Left lung (tissue), 14 donors: ENCODE results near the gene GLYR1. TPM values are rescaled to one million over a fixed set of nuclear protein-coding genes. Genes with fewer than 3 reads are reported as not detected.
"Not testable (repeated sequence)": the region's sequence is repeated elsewhere in the genome, so short reads cannot be mapped to it uniquely, and the experiment has no call there.

Experiments
- ATAC-seq: fragments of 200-7000 bp; cut with Tn5 transposase; one replicate; pipeline ENCODE4 v1.9.1; 2020; ENCODE audit warnings: moderate library complexity
- DNase-seq, 4 donors: peaks; one replicate each; pipeline ENCODE4 v3.0.0-alpha.2; 2013 to 2020
- H3K27ac ChIP-seq, 2 donors: fragments of 200-600 bp; sonication (generic) in 1 of 2; one replicate each; pipeline versions ENCODE4 v1.5.0 to v1.8.0; 2020 to 2021
- H3K27me3 ChIP-seq, 2 donors: fragments of 200-600 bp; sonication (generic) in 1 of 2; one replicate each; pipeline versions ENCODE4 v1.5.0 to v1.8.0; 2020 to 2021
- H3K36me3 ChIP-seq, 2 donors: fragments of 200-600 bp; sonication (generic) in 1 of 2; one replicate each; pipeline versions ENCODE4 v1.5.0 to v1.8.0; 2020 to 2021
- H3K4me1 ChIP-seq, 2 donors: fragments of 200-600 bp; one replicate each; pipeline ENCODE4 v1.8.0; 2021
- H3K4me3 ChIP-seq, 2 donors: fragments of 200-600 bp; sonication (generic) in 1 of 2; one replicate each; pipeline versions ENCODE4 v1.5.0 to v1.8.0; 2020 to 2021; ENCODE audit warnings: mild to moderate bottlenecking in 1 of 2
- H3K9me3 ChIP-seq, 2 donors: fragments of 200-600 bp; sonication (generic) in 1 of 2; one replicate each; pipeline versions ENCODE4 v1.5.0 to v1.8.0; 2020 to 2021
- intact Hi-C, 2 donors: fragments of 100-400 bp; cut with DNase I; formaldehyde crosslinking; loops; one replicate each; pipeline versions ENCODE4 v1.11.2 to v1.14.2; 2022
- long read RNA-seq, 12 donors: library from polyadenylated mRNA in 2 of 12; unstranded in 2 of 12; transcript quantifications; one replicate each; pipeline ENCODE4 v2.0.0 and lab custom pipeline, GENCODE V29; 2019 to 2026
- polyA plus RNA-seq, 6 donors: library from polyadenylated mRNA; unstranded; fragments of 120-200 nt; gene quantifications; one replicate each; pipeline ENCODE4 v1.2.1, GENCODE V29; 2013; ENCODE audit not compliant: insufficient read length in 6 of 6
- total RNA-seq, 2 donors: library from RNA; stranded (reverse); fragmentation: NEBNext Ultra II Directional; extraction: Animal tissue kit (Norgen Biotek cat#: 25700); gene quantifications; one replicate each; pipeline ENCODE4 v1.2.1, GENCODE V29; 2021
- TF ChIP-seq, protein P1 (sequence below), 2 donors: fragments of 200-600 bp; sonication (generic) in 1 of 2; IDR thresholded peaks; one replicate each; pipeline versions ENCODE4 v1.5.0 to v1.8.0; 2021; ENCODE audit warnings: antibody characterized with exemption in 2 of 2
- donor health status: DM: no; HTN: yes; CAD: no.
- donor health status: DM: no; HTN: no; CAD: no.

Gene GLYR1
- 10 to 100 TPM; 88.9 to 95.5 TPM for total RNA-seq
- polyA plus RNA-seq = 100 to 1,000 TPM in 5 of 6 donors, 10 to 100 TPM in 1; 65.2 to 128 (median 116) TPM
- long read RNA-seq, donor 1, transcript GLYR1-201 (16 exons, 3,772 nt) = major isoform, 5 of 10 reads
- long read RNA-seq, donor 1, partial matches to known transcripts = 0 of 10 reads
- long read RNA-seq, donor 1, other reads (novel, unspliced or antisense) = 0 of 10 reads
- long read RNA-seq, donor 2, transcript GLYR1-201 (16 exons, 3,772 nt) = major isoform, 6 of 108 reads
- long read RNA-seq, donor 2, partial matches to known transcripts = 101 of 108 reads
- long read RNA-seq, donor 2, other reads (novel, unspliced or antisense) = 0 of 108 reads
- long read RNA-seq, donor 3, transcript GLYR1-201 (16 exons, 3,772 nt) = major isoform, 8 of 11 reads
- long read RNA-seq, donor 3, partial matches to known transcripts = 0 of 11 reads
- long read RNA-seq, donor 3, other reads (novel, unspliced or antisense) = 0 of 11 reads
- long read RNA-seq, donor 4, partial matches to known transcripts = 10 of 12 reads
- long read RNA-seq, donor 4, other reads (novel, unspliced or antisense) = 2 of 12 reads
- long read RNA-seq, donor 5, transcript GLYR1-201 (16 exons, 3,772 nt) = major isoform, 7 of 34 reads
- long read RNA-seq, donor 5, partial matches to known transcripts = 15 of 34 reads
- long read RNA-seq, donor 5, other reads (novel, unspliced or antisense) = 9 of 34 reads
- long read RNA-seq, donor 6, transcript GLYR1-201 (16 exons, 3,772 nt) = major isoform, 7 of 13 reads
- long read RNA-seq, donor 6, partial matches to known transcripts = 0 of 13 reads
- long read RNA-seq, donor 6, other reads (novel, unspliced or antisense) = 0 of 13 reads
- long read RNA-seq, donor 7, transcript GLYR1-201 (16 exons, 3,772 nt) = major isoform, 7 of 13 reads
- long read RNA-seq, donor 7, partial matches to known transcripts = 0 of 13 reads
- long read RNA-seq, donor 7, other reads (novel, unspliced or antisense) = 0 of 13 reads
- long read RNA-seq, donor 8, transcript GLYR1-206 (4 exons, 630 nt) = minor isoform, 8 of 27 reads
- long read RNA-seq, donor 8, transcript GLYR1-201 (16 exons, 3,772 nt) = major isoform, 9 of 27 reads
- long read RNA-seq, donor 8, partial matches to known transcripts = 6 of 27 reads
- long read RNA-seq, donor 8, other reads (novel, unspliced or antisense) = 0 of 27 reads
- long read RNA-seq, donor 9 = 0 reads
- long read RNA-seq, donor 10, partial matches to known transcripts = 4 of 8 reads
- long read RNA-seq, donor 10, other reads (novel, unspliced or antisense) = 4 of 8 reads
- long read RNA-seq, donor 11 = 0 reads
- long read RNA-seq, donor 12, transcript GLYR1-201 (16 exons, 3,772 nt) = major isoform, 7 of 11 reads
- long read RNA-seq, donor 12, partial matches to known transcripts = 0 of 11 reads
- long read RNA-seq, donor 12, other reads (novel, unspliced or antisense) = 0 of 11 reads

DNA sequence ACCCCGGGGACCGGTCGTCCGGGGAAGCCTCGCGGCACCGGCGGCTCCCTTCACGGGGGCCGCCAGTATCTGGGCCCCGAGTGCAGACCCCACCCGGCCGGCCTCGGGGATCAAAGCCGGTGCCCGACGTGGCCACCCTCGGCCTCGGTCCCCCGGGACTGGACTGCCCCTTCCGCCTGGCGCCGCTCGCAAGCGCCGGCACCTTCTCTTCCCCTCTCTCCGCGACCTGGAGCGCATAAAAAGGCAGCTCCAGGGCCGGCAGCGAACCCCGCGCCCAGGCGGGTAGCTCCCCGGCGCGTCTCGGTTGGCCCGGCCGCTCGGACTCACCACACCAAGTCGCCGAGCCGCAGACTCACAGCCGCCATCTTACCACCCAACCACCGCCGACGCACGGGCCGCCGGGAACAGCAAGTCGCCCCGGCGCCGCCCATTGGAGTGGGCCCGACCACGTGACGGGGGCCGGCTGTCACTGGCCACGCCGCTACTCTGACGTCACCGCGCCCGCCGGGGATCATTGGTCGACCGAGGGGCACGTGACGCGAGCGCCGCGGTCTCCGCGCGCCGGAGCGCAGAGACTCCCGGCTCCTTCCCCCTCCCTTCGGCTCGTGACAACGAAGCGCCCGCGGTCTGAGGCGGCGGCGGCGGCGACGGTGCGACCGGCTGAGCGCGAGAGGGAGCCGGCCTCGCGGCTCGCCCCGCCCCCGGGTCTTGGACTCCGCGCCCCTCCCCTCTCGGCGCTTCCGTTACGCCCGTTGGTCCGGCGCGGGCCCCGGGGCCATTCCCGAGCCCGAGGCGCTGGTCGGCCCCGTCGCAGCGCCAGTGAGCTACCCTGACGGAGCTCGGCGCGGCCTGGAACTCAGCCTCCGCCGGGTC lies at the start of gene GLYR1, which contains the start of gene UBN1:
Gene GLYR1, minus strand, starts transcription at position 388 of the 873 bp plus-strand sequence. Its CDS starts 23 bp downstream, at position 365.
Gene UBN1, plus strand, starts transcription at position 581 of the 873 bp plus-strand sequence. CDS start 5,437 bp downstream, outside the sequence.
- H3K4me3 ChIP-seq = peak within 1 kb of the TSS; percentile 88 to 99
- TF ChIP-seq, protein P1, sequence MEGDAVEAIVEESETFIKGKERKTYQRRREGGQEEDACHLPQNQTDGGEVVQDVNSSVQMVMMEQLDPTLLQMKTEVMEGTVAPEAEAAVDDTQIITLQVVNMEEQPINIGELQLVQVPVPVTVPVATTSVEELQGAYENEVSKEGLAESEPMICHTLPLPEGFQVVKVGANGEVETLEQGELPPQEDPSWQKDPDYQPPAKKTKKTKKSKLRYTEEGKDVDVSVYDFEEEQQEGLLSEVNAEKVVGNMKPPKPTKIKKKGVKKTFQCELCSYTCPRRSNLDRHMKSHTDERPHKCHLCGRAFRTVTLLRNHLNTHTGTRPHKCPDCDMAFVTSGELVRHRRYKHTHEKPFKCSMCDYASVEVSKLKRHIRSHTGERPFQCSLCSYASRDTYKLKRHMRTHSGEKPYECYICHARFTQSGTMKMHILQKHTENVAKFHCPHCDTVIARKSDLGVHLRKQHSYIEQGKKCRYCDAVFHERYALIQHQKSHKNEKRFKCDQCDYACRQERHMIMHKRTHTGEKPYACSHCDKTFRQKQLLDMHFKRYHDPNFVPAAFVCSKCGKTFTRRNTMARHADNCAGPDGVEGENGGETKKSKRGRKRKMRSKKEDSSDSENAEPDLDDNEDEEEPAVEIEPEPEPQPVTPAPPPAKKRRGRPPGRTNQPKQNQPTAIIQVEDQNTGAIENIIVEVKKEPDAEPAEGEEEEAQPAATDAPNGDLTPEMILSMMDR (IDR thresholded peaks at IDR 0.05) = no peak
- peaks cover 0 to 34% of the 10 kb centered on the region in 2 donors for H3K36me3 ChIP-seq
- no peaks in the 10 kb centered on the region for H3K27me3 ChIP-seq
- intact Hi-C loops = no loop called here
- DNase-seq (peak; percentile 96 to 99 (median 98)), ATAC-seq (peak; percentile 95)
- no peaks in the 10 kb centered on the region for H3K9me3 ChIP-seq
- peaks cover 28 to 64% of the 10 kb centered on the region in 2 donors for H3K4me1 ChIP-seq
- H3K27ac ChIP-seq = peak within 1 kb of the TSS; percentile 95 to 100

GRCh38 chr16:4896761-4897160 lies 49.7 kb upstream of the GLYR1 start:
- H3K27me3 ChIP-seq, ATAC-seq, H3K4me1 ChIP-seq, H3K4me3 ChIP-seq, H3K27ac ChIP-seq, H3K9me3 ChIP-seq, intact Hi-C loops: not testable (repeated sequence)
- peaks cover 0 to 62% of the 10 kb centered on the region in 2 donors for H3K36me3 ChIP-seq
- DNase-seq = peak in 1 of 4 donors; percentile 26

GRCh38 chr16:4895366-4895765 lies 48.3 kb upstream of the GLYR1 start:
- DNase-seq = peak in 1 of 4 donors; percentile 49
- no peak for ATAC-seq
- peaks cover 0 to 76% of the 10 kb centered on the region in 2 donors for H3K36me3 ChIP-seq
- TF ChIP-seq, protein P1 (IDR thresholded peaks at IDR 0.05) = no peak
- no peak overlapping the region for H3K4me3 ChIP-seq
- intact Hi-C loops = no loop called here
- H3K9me3 ChIP-seq = no peaks in the 10 kb centered on the region
- H3K27me3 ChIP-seq = no peaks in the 10 kb centered on the region
- no peaks in the 10 kb centered on the region for H3K4me1 ChIP-seq
- no peak overlapping the region for H3K27ac ChIP-seq

DNA sequence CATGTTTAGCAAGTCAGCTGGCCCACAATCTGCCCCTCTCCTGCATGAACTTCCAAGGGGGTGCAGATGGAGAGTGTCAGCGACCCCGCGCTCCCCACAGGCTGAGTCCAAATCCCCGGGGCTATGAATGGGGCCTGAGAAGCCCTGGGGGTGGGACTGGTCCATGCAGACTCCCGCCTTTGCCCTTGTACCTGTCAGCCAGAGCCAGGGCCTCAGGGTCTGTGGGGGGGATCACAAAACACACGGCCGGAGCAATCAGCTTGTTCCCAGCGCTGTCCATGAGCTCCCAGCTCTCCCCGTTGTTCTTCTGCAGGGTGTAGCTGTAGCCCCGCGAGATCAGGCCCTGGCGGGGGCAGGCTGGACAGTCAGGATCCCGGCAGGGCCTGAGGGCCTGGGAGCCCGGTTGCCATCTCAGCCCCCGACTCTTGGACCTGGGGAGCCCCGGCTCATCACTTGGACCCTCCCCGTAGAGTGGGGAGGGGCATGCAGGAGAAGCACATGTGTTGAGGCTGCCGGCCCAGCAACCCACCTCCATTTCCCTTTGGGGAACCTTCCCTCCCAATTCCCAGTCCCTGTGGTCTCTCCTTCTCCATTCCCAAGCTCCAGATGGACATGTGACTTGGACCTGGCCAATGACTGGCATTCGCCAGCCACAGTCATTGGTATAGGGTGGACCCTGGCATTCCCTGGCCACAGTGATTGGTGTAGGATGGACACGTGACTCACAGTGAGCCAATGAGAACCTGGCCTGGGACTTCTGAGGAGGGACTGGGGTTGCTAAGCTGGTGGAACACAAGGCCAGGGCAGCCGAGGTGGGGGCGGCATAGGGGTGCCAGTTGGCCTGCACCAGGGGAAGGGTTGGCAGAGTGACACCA lies 47.4 kb upstream of the GLYR1 start:
- no peaks in the 10 kb centered on the region for H3K9me3 ChIP-seq
- no peak overlapping the region for H3K27ac ChIP-seq
- H3K27me3 ChIP-seq = no peaks in the 10 kb centered on the region
- no peak for ATAC-seq
- H3K36me3 ChIP-seq = peaks cover 0 to 84% of the 10 kb centered on the region in 2 donors
- intact Hi-C loops = no loop called here
- H3K4me3 ChIP-seq = no peak overlapping the region
- H3K4me1 ChIP-seq = no peaks in the 10 kb centered on the region
- peak in 1 of 4 donors; percentile 61 for DNase-seq
- TF ChIP-seq, protein P1 (IDR thresholded peaks at IDR 0.05) = no peak
